SK-N-SH (cell line): ENCODE results near the gene SMARCD2.
"Not testable (repeated sequence)": the region's sequence is repeated elsewhere in the genome, so short reads cannot be mapped to it uniquely, and the experiment has no call there.

Experiments used
- GABPA ChIP-seq: IDR thresholded peaks from 2 replicates; pipeline ENCODE4 v1.4.0; 2012; ENCODE audit warnings: low read depth, mild to moderate bottlenecking
- NFIC ChIP-seq: IDR thresholded peaks from 2 replicates; pipeline ENCODE4 v1.4.0; 2012; ENCODE audit warnings: borderline replicate concordance
- RFX5 ChIP-seq: IDR thresholded peaks from 2 replicates; pipeline ENCODE4 v1.6.1; 2012; ENCODE audit warnings: mild to moderate bottlenecking, improper control_type of control experiment, low read length
- TAF1 ChIP-seq: IDR thresholded peaks from 2 replicates; pipeline ENCODE4 v1.6.1; 2012; ENCODE audit warnings: low read depth, mild to moderate bottlenecking, low read length, moderate library complexity, borderline replicate concordance
- YY1 ChIP-seq: IDR thresholded peaks from 2 replicates; pipeline ENCODE4 v1.4.0; 2012; ENCODE audit warnings: low read depth, mild to moderate bottlenecking
- TF ChIP-seq, protein P1 (sequence below): fragments of 200-600 bp; sonication (generic); IDR thresholded peaks from 2 replicates; pipeline ENCODE4 v1.6.1; 2017; ENCODE audit warnings: antibody characterized with exemption, mild to moderate bottlenecking, moderate library complexity
- TF ChIP-seq, protein P2 (sequence below): IDR thresholded peaks from 2 replicates; pipeline ENCODE4 v1.6.1; 2012; ENCODE audit warnings: mild to moderate bottlenecking, low read depth, low read length, moderate library complexity

DNA sequence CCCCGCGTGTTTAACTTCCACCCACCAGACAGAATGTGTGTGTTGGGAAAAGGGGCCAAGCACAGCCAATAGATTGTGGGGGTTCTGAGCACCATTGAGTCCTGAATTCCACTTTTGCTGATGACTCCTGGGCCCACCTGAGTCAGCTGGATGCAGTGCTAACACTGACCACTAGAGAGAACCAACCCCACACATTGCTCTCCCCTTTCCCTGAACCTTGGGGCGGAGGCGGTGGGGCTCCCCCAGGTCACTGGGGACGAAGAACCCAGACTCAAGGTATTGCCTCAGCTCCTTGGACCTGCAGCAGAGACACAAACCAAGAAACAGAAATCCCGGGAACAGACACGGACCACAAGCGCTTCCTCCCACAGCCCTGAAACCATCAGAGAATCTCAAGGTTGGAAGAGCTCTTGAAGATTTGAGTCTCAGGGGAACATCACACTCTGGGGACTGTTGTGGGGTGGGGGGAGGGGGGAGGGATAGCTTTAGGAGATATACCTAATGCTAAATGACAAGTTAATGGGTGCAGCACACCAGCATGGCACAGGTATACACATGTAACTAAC is 31.7 kb upstream of the SMARCD2 start:
- TF ChIP-seq, protein P1, sequence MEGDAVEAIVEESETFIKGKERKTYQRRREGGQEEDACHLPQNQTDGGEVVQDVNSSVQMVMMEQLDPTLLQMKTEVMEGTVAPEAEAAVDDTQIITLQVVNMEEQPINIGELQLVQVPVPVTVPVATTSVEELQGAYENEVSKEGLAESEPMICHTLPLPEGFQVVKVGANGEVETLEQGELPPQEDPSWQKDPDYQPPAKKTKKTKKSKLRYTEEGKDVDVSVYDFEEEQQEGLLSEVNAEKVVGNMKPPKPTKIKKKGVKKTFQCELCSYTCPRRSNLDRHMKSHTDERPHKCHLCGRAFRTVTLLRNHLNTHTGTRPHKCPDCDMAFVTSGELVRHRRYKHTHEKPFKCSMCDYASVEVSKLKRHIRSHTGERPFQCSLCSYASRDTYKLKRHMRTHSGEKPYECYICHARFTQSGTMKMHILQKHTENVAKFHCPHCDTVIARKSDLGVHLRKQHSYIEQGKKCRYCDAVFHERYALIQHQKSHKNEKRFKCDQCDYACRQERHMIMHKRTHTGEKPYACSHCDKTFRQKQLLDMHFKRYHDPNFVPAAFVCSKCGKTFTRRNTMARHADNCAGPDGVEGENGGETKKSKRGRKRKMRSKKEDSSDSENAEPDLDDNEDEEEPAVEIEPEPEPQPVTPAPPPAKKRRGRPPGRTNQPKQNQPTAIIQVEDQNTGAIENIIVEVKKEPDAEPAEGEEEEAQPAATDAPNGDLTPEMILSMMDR = 0 out of 2 replicates have a peak, but pooled peaks have one; percentile 7
- not testable (repeated sequence) for TF ChIP-seq GABPA, NFIC, RFX5, YY1, TAF1
- TF ChIP-seq, protein P2, sequence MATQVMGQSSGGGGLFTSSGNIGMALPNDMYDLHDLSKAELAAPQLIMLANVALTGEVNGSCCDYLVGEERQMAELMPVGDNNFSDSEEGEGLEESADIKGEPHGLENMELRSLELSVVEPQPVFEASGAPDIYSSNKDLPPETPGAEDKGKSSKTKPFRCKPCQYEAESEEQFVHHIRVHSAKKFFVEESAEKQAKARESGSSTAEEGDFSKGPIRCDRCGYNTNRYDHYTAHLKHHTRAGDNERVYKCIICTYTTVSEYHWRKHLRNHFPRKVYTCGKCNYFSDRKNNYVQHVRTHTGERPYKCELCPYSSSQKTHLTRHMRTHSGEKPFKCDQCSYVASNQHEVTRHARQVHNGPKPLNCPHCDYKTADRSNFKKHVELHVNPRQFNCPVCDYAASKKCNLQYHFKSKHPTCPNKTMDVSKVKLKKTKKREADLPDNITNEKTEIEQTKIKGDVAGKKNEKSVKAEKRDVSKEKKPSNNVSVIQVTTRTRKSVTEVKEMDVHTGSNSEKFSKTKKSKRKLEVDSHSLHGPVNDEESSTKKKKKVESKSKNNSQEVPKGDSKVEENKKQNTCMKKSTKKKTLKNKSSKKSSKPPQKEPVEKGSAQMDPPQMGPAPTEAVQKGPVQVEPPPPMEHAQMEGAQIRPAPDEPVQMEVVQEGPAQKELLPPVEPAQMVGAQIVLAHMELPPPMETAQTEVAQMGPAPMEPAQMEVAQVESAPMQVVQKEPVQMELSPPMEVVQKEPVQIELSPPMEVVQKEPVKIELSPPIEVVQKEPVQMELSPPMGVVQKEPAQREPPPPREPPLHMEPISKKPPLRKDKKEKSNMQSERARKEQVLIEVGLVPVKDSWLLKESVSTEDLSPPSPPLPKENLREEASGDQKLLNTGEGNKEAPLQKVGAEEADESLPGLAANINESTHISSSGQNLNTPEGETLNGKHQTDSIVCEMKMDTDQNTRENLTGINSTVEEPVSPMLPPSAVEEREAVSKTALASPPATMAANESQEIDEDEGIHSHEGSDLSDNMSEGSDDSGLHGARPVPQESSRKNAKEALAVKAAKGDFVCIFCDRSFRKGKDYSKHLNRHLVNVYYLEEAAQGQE = not testable (repeated sequence)
